ENCODE measurements around the gene AKT1S1.
"Not testable (repeated sequence)": the region's sequence is repeated elsewhere in the genome, so short reads cannot be mapped to it uniquely, and the experiment has no call there.

Gene AKT1S1

DNA sequence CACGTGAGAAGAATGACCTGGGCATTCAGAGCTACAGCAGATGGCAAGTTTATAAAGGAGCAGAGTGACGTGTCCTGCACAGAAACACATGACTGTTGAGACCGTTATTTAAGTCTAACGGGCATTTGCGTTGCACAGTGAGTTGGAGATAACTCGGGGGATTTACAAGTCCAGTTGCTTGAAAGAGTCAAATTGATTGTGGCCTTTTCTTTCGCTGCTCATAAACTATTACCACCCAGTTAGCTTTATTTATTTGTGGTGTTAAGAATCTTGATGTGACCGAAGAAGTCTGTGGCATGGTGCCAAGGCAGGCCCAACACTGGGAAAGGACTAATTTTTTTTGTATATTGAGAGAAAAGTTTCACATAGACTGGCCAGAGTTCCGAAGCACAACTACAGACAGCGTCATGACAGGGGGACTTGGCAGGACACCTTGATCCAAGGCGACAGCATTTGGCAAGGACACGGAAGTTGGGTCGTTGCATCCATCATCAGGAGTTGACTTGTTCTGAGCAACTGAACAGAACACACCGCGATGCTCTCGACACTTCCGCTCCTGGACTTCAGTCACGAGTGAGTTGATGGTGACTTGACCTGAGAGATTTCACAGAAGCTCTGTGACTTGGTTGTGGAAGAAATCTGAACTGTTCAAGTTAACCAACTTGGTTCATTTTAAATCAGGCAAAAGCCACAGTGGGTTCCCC lies 38.1 kb downstream of the AKT1S1 start:
- no peak for DNase-seq (ENCODE audit: low read depth in 2 of 3, low spot score in 2 of 3)

DNA sequence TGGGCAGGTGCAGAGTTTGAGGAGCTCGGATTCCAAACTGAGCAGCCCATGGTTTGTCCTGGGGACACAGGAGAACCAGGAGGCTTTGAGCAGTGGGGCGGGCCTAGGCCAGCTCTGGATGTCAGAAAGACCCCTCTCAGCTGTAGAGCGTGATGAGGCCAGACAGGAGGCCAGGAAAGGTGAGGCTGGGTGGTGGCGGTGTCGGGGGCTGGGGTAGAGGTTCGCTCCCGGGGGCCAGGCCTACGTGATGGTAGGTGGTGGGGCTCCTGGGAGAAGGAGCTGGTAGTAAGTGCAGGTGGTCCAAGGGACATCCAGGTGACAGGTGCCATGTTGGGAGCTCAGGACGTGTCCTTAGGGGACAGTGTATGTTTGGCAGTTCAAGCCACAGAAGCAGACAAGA lies 39.7 kb downstream of the AKT1S1 start:
- DNase-seq (ENCODE audit: low read depth in 2 of 3, low spot score in 2 of 3) = no peak

GRCh38 chr19:49837009-49837310 lies 40.2 kb downstream of the AKT1S1 start:
- DNase-seq (ENCODE audit: low read depth in 2 of 3, low spot score in 2 of 3) = no peak

GRCh38 chr19:49836176-49837008 lies 40.8 kb downstream of the AKT1S1 start:
- no peak for DNase-seq (ENCODE audit: low read depth in 2 of 3, low spot score in 2 of 3)

DNA sequence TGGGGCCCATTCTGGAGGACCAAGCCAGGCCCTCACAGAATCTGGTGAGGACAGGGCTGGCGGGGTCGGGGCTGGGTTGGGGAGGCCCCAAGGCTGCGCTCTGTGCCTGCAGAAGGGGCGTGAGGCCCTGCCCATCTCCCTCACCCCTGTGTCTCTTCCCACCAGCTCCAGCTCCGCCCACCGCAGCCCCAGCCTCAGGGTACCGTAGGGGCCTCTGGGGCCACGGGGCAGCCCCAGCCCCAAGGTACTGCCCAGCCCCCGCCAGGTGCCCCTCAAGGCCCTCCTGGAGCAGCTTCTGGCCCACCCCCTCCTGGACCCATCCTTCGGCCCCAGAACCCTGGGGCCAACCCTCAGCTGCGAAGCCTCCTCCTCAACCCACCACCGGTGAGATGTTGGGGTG lies 41.6 kb downstream of the AKT1S1 start:
- no peak for DNase-seq (ENCODE audit: low read depth in 2 of 3, low spot score in 2 of 3)

DNA sequence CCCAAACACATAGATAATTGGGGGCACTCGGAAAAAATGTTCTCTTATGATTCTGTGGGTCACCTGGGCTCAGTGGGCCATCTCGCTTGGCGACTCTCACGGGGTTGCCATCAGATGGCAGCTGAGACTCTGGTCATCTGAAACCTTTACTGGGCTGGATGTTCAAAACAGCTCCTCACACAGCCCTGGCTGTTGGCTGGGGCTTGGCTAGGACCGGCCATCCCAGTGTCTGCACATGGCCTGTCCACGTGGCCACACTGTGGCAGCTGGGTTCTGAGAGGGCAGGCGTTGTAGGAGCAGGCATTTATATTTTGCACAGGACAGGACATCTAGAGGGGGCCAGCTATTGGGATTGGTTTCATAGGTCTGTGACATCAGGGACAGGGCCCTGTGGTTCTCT lies 43.6 kb downstream of the AKT1S1 start:
- no peak for DNase-seq (ENCODE audit: low read depth in 2 of 3, low spot score in 2 of 3)

DNA sequence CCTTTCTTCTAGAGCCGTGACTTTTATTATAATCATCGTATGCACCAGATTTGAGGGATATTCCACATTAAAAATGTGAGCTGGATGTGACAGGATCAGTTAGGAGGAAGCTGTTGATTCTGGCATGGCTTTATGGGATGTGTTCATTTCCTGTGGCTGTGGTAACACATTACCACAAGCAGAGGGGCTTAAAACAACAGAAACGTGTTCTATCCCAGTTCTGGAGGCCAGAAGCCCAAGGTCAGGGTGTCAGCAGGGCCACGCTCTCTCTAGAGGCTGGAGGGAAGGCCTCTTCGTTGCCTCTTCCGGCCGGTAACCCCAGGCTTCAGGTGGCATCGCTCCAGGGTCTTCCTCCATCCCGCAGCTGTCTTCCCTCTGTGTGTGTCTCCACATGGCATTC lies 44.6 kb downstream of the AKT1S1 start:
- no peak for DNase-seq (ENCODE audit: low read depth in 2 of 3, low spot score in 2 of 3)

GRCh38 chr19:49831592-49831991 lies 45.6 kb downstream of the AKT1S1 start:
- no peak for DNase-seq (ENCODE audit: low read depth in 2 of 3, low spot score in 2 of 3)

DNA sequence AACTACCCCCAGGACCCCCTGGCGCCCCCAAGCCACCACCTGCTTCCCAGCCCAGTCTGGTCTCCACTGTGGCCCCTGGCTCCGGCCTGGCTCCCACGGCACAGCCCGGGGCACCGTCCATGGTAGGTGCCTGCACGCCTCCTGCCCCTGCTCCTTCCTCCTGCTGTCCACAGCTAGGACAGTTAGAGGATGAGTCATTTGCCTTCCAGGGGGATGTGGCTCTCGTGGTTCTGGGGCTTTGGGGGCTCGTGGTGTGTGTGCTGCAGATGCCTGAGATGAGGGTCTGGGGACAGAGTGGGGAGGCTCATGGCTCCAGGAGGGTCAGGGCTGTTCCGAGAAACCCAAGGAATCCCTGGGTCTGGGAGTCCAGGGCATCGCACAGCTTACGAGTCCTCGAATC lies 46.4 kb downstream of the AKT1S1 start:
- no peak for DNase-seq (ENCODE audit: low read depth in 2 of 3, low spot score in 2 of 3)

DNA sequence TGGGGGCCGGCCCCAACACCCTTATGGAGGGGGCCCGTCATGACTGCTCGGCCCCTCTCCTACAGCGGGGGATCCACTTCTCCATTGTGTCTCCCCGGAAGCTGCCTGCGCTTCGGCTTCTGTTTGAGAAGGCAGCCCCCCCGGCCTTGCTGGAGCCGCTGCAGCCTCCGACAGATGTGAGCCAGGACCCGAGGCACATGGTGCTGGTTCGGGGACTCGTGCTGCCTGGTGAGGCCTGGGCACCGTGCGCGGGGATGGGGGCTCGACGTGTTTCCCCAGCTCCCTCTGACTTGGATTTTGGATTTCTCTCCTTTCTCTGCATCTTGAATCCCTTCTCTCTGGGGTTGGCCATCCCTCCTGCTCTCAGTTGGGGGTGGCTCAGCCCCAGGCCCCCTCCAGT lies 47.4 kb downstream of the AKT1S1 start:
- DNase-seq (ENCODE audit: low read depth in 2 of 3, low spot score in 2 of 3) = no peak

DNA sequence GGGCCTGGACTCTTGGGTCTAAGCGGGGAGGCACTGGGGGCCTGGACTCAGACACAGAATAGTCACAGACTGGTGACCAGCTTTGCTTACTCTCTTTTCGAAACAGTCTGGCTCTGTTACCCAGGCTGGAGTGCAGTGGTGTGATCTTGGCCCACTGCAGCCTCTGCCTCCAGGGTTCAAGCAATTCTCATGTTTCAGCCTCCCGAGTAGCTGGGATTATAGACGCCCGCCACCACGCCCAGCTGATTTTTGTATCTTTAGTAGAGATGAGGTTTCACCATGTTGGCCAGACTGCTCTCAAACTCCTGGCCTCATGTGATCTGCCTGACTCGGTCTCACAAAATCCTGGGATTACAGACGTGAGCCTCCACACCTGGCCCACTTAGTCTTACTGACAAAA lies 48.0 kb downstream of the AKT1S1 start:
- DNase-seq (ENCODE audit: low read depth in 2 of 3, low spot score in 2 of 3) = no peak

- no peak for DNase-seq (ENCODE audit: low read depth in 2 of 3, low spot score in 2 of 3)
Measured at GRCh38 chr19:49827034-49827433, 50.1 kb downstream of the AKT1S1 start.

GRCh38 chr19:49824662-49825061 lies 52.5 kb downstream of the AKT1S1 start:
- DNase-seq (ENCODE audit: low read depth in 2 of 3, low spot score in 2 of 3) = no peak

- no peak for DNase-seq (ENCODE audit: low read depth in 2 of 3, low spot score in 2 of 3)
Measured at GRCh38 chr19:49823472-49823871, 53.7 kb downstream of the AKT1S1 start.

DNA sequence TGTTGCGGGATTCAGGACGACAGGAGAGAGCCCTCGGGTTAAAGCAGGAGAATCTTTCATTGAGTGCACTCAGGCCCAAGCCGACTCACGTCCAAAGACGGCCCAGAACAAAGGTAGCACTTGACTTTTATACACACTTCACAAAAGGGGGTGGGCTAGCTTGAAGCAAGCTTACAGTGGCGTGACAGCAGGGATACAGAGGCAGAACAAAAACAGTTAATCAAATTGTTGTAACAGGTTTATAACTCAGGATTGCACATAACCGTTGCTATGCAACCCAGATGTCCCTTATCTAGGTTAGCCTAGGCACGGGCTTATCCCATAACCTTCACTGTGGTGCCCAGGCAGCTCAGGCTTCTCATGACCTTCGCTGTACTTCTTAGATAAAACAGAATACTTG lies 57.0 kb downstream of the AKT1S1 start:
- DNase-seq (ENCODE audit: low read depth in 2 of 3, low spot score in 2 of 3) = no peak

- not testable (repeated sequence) for DNase-seq (ENCODE audit: low read depth in 2 of 3, low spot score in 2 of 3)
Measured at GRCh38 chr19:49819452-49820115, 57.6 kb downstream of the AKT1S1 start.
